ENCODE measurements around the gene APOB. TPM values are rescaled to one million over a fixed set of nuclear protein-coding genes. Genes with fewer than 3 reads are reported as not detected.

APOB gene
- total RNA-seq, 1 experiment from 2014 or later = 234 TPM

DNA sequence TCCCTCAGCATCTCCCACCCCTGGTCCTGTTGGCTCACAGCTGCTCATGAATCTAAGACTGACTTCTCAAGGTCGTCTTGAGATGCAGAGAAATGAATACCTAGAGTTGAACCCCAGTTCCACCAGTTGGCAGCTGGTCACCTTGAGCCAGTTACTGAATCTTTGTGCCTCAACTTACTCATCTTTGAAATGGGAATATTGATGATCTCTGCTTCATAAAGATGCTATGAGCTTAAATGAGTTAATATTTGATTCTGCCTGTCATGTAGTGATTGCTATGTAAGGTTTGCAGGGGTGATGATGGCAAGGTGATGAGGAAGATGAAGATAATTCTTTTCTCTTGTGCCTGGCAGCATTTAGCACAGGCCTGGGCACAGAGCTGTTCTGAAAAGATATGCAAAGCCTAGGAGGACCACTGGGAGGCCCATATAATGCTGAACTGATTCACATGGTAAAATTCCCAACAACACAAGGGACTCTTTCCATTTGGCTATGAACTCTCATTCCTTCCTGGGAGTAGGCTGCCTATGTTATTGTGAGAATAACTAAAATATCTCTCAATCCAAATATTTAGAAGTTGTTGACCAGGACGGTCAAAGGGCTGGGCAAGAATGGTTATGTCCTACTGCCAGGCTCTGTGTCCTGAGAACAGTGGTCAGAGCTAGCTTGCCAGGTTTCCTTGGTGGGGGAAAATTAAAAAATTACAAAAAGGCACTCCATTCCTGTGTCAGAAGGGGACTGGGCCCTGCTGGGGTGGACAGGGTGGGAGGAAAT, 70.9 kb downstream of the APOB start:
- peaks cover 2% of the 10 kb centered on the region for H3K27me3 ChIP-seq (replicated peaks; ENCODE audit: control insufficient read depth, insufficient read depth, low read length)
- H3K9me3 ChIP-seq = no peaks in the 10 kb centered on the region
- TF ChIP-seq, protein P1, sequence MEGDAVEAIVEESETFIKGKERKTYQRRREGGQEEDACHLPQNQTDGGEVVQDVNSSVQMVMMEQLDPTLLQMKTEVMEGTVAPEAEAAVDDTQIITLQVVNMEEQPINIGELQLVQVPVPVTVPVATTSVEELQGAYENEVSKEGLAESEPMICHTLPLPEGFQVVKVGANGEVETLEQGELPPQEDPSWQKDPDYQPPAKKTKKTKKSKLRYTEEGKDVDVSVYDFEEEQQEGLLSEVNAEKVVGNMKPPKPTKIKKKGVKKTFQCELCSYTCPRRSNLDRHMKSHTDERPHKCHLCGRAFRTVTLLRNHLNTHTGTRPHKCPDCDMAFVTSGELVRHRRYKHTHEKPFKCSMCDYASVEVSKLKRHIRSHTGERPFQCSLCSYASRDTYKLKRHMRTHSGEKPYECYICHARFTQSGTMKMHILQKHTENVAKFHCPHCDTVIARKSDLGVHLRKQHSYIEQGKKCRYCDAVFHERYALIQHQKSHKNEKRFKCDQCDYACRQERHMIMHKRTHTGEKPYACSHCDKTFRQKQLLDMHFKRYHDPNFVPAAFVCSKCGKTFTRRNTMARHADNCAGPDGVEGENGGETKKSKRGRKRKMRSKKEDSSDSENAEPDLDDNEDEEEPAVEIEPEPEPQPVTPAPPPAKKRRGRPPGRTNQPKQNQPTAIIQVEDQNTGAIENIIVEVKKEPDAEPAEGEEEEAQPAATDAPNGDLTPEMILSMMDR (IDR thresholded peaks at IDR 0.05; ENCODE audit: insufficient read depth in 1 of 2, low read depth in 1 of 2, low read length in 1 of 2, severe bottlenecking in 1 of 2, unreplicated experiment in 1 of 2) = no peak
- Mint-ChIP-seq H3K4me3 (ENCODE audit: unreplicated experiment) (no peak overlapping the region), H3K27me3 (ENCODE audit: insufficient read depth, unreplicated experiment) (peaks cover 12% of the 10 kb centered on the region), H3K36me3 (ENCODE audit: insufficient read depth, unreplicated experiment) (no peaks in the 10 kb centered on the region), H3K27ac (ENCODE audit: unreplicated experiment) (no peak overlapping the region), H3K9me3 (ENCODE audit: unreplicated experiment) (no peaks in the 10 kb centered on the region), H3K4me1 (ENCODE audit: low read depth, unreplicated experiment) (no peaks in the 10 kb centered on the region)
- BruUV-seq (replicated peaks) = no TSS peak
- DNase-seq = no peak
- POLR2A ChIA-PET = no interaction called here
- H3K36me3 ChIP-seq (ENCODE audit: control insufficient read depth, insufficient read depth, low read length) = no peaks in the 10 kb centered on the region
- H3K4me3 ChIP-seq (ENCODE audit: low read depth, low read length) = no peak overlapping the region
- intact Hi-C loops (cut with micrococcal nuclease; ENCODE audit: unreplicated experiment) = no loop called here
- CTCF ChIA-PET = no interaction called here
- no peaks in the 10 kb centered on the region for H3K4me1 ChIP-seq

DNA sequence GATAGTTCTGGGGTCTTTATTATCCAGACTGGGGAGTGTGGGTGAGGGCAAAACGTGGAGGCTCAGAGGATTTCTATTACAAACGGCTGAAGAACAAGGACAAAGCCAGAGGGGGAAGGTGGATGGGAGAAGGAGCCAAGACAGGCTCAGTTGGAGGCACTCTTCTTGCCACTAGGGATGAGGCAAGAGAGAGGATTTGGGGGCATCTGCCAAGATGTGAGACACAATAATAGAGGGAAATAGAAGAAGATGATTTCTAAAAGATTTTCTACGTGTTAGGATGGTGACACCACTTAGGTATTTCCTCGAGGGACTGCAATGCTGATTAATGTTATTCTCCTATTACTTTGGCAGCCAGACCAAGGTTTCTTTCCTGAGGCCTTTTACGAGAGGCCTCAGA, 71.8 kb downstream of the APOB start:
- no peak for DNase-seq
- ChIA-PET CTCF (no interaction called here), POLR2A (no interaction called here)
- H3K27me3 ChIP-seq (replicated peaks; ENCODE audit: control insufficient read depth, insufficient read depth, low read length) = peaks cover 2% of the 10 kb centered on the region
- H3K4me3 ChIP-seq (ENCODE audit: low read depth, low read length) = no peak overlapping the region
- Mint-ChIP-seq H3K4me1 (ENCODE audit: low read depth, unreplicated experiment) (no peaks in the 10 kb centered on the region), H3K27me3 (ENCODE audit: insufficient read depth, unreplicated experiment) (peaks cover 12% of the 10 kb centered on the region), H3K27ac (ENCODE audit: unreplicated experiment) (no peak overlapping the region), H3K4me3 (ENCODE audit: unreplicated experiment) (no peak overlapping the region), H3K36me3 (ENCODE audit: insufficient read depth, unreplicated experiment) (no peaks in the 10 kb centered on the region), H3K9me3 (ENCODE audit: unreplicated experiment) (no peaks in the 10 kb centered on the region)
- TF ChIP-seq, protein P1 (IDR thresholded peaks at IDR 0.05; ENCODE audit: insufficient read depth in 1 of 2, low read depth in 1 of 2, low read length in 1 of 2, severe bottlenecking in 1 of 2, unreplicated experiment in 1 of 2) = no peak
- no peaks in the 10 kb centered on the region for H3K4me1 ChIP-seq
- BruUV-seq (replicated peaks) = no TSS peak
- intact Hi-C loops (cut with micrococcal nuclease; ENCODE audit: unreplicated experiment) = no loop called here
- no peaks in the 10 kb centered on the region for H3K9me3 ChIP-seq
- H3K36me3 ChIP-seq (ENCODE audit: control insufficient read depth, insufficient read depth, low read length) = no peaks in the 10 kb centered on the region

DNA sequence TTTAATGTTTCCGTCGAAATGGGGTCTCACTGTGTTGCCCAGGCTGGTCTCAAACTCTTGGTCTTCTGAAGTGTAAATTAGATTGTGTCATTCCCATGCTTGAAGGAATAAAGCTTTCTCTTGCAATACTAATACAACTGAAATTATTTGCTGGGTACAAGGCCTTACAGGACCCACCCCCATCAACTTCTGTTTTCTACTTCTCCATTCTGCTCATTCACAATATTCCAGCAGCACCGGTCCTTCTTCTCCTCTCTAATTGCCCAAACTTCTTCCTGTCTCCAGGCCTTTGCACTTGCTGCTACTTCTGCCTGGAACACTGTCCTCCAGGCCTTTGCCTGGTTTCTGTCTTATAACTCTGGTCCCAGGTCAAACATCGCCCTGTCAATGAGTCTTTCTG, 73.8 kb downstream of the APOB start:
- H3K36me3 ChIP-seq (ENCODE audit: control insufficient read depth, insufficient read depth, low read length) = no peaks in the 10 kb centered on the region
- no TSS peak for BruUV-seq (replicated peaks)
- H3K4me1 Mint-ChIP-seq (ENCODE audit: low read depth, unreplicated experiment) = no peaks in the 10 kb centered on the region
- H3K36me3 Mint-ChIP-seq (ENCODE audit: insufficient read depth, unreplicated experiment) = no peaks in the 10 kb centered on the region
- no peaks in the 10 kb centered on the region for H3K9me3 ChIP-seq
- H3K4me3 ChIP-seq (ENCODE audit: low read depth, low read length) = no peak overlapping the region
- peaks cover 9% of the 10 kb centered on the region for H3K27me3 Mint-ChIP-seq (ENCODE audit: insufficient read depth, unreplicated experiment)
- H3K27ac Mint-ChIP-seq (ENCODE audit: unreplicated experiment) = no peak overlapping the region
- DNase-seq = no peak
- intact Hi-C loops (cut with micrococcal nuclease; ENCODE audit: unreplicated experiment) = no loop called here
- CTCF ChIA-PET = no interaction called here
- POLR2A ChIA-PET = no interaction called here
- H3K4me3 Mint-ChIP-seq (ENCODE audit: unreplicated experiment) = no peak overlapping the region
- H3K4me1 ChIP-seq = no peaks in the 10 kb centered on the region
- no peaks in the 10 kb centered on the region for H3K9me3 Mint-ChIP-seq (ENCODE audit: unreplicated experiment)
- TF ChIP-seq, protein P1 (IDR thresholded peaks at IDR 0.05; ENCODE audit: insufficient read depth in 1 of 2, low read depth in 1 of 2, low read length in 1 of 2, severe bottlenecking in 1 of 2, unreplicated experiment in 1 of 2) = no peak
- H3K27me3 ChIP-seq (replicated peaks; ENCODE audit: control insufficient read depth, insufficient read depth, low read length) = no peaks in the 10 kb centered on the region; the same call in none of the 2 replicates

Measured in Caco-2 (cell line).